ENCODE measurements around the gene SLC12A8.

- no peak for TF ChIP-seq FOXJ3 (CRISPR knock-in tag; IDR thresholded peaks at IDR 0.05)
- no peak for TF ChIP-seq CTCF (IDR thresholded peaks at IDR 0.05)
- no peak for TF ChIP-seq RAD21 (IDR thresholded peaks at IDR 0.05; ENCODE audit: low read length)
- no peak for TF ChIP-seq YY1 (IDR thresholded peaks at IDR 0.05; ENCODE audit: low read depth)
- TF ChIP-seq SMC3 (IDR thresholded peaks at IDR 0.05; ENCODE audit: low read depth, low read length): no peak
- TF ChIP-seq GATA2 (CRISPR knock-in tag; IDR thresholded peaks at IDR 0.05): no peak
- no peak for TF ChIP-seq RFX5 (IDR thresholded peaks at IDR 0.05; ENCODE audit: low read length)
Observed at GRCh38 chr3:125229707-125230106, 17.2 kb upstream of the SLC12A8 start.

All from SK-N-SH (cell line).